ENCODE measurements around the gene NCK1. TPM values are rescaled to one million over a fixed set of nuclear protein-coding genes. Genes with fewer than 3 reads are reported as not detected.

Gene NCK1
- total and polyA plus RNA-seq, 2 of the 13 experiments (the other 11 are each of a cell fraction or from before 2014, with no cell fraction given): 14.7 to 30.4 TPM

GRCh38 chr3:136831461-136831860 is 30.5 kb upstream of the NCK1 start:
- FAIRE-seq (no peak), DNase-seq (ENCODE audit: low spot score) (no peak), ATAC-seq (no peak)
- peaks cover 42% of the 10 kb centered on the region for H3K79me2 ChIP-seq (ENCODE audit: insufficient read depth, low read length)
- H2AFZ ChIP-seq (ENCODE audit: low read length): no peak overlapping the region
- in situ Hi-C loops (cut with HindIII; ENCODE audit: extremely low pct_ligation_motif_present, low pct_unique_long_range_greater_than_20kb) (no loop called here), intact Hi-C loops (cut with micrococcal nuclease; ENCODE audit: unreplicated experiment) (no loop called here)
- H3K27ac ChIP-seq (ENCODE audit: extremely low read length, insufficient read depth, low read length): no peak overlapping the region
- 64% methylated on average over 1 of the region's 1 CpG for WGBS (ENCODE audit: low lambda C conversion rate)
- H3K36me3 ChIP-seq (replicated peaks in 1 of 2; ENCODE audit: control insufficient read depth in 1 of 2, insufficient read depth in 2 of 2, low read length in 2 of 2): no peaks in the 10 kb centered on the region
- POLR2A ChIA-PET: interaction anchor here (1.3 kb wide), 1 partner anchor 30 kb away, joined by 4 read pairs; the partner anchor contains the start of gene NCK1
- H3K4me1 ChIP-seq (ENCODE audit: insufficient read depth, low read length): no peaks in the 10 kb centered on the region
- H3K27me3 ChIP-seq (ENCODE audit: control insufficient read depth in 1 of 2, insufficient read depth in 2 of 2, low read length in 2 of 2): no peaks in the 10 kb centered on the region
- CTCF ChIA-PET (ENCODE audit: low intra/inter-chr PET ratio, low total read pairs): no interaction called here
- H3K9me3 ChIP-seq (ENCODE audit: low read length): no peaks in the 10 kb centered on the region
- H4K20me1 ChIP-seq (ENCODE audit: insufficient read depth, low read length): no peaks in the 10 kb centered on the region
- H3K4me3 ChIP-seq (replicated peaks in 1 of 3; ENCODE audit: insufficient read depth in 1 of 3, low read depth in 2 of 3, low read length in 3 of 3): no peak overlapping the region
- no peak overlapping the region for H3K4me2 ChIP-seq (ENCODE audit: low read depth, low read length)
- no TSS peak for BruUV-seq (replicated peaks)
- no peak overlapping the region for H3K9ac ChIP-seq (ENCODE audit: insufficient read depth, low read depth, low read length)
- TF ChIP-seq TCF7L2 (IDR thresholded peaks at IDR 0.05; ENCODE audit: low read depth, low read length) (no peak), GZF1 (CRISPR knock-in tag; IDR thresholded peaks at IDR 0.05) (no peak), TFE3 (CRISPR knock-in tag; IDR thresholded peaks at IDR 0.05) (no peak), MZF1 (CRISPR knock-in tag; IDR thresholded peaks at IDR 0.05; ENCODE audit: borderline replicate concordance) (no peak), HNF4G (IDR thresholded peaks at IDR 0.05; ENCODE audit: borderline replicate concordance, low read depth, low read length) (no peak), HNF4G (CRISPR knock-in tag; IDR thresholded peaks at IDR 0.05; ENCODE audit: borderline replicate concordance, low read depth) (no peak), ZBTB7A (CRISPR knock-in tag; IDR thresholded peaks at IDR 0.05) (no peak), ZKSCAN8 (CRISPR knock-in tag; IDR thresholded peaks at IDR 0.05; ENCODE audit: borderline replicate concordance) (no peak), ZNF747 (CRISPR knock-in tag; IDR thresholded peaks at IDR 0.05; ENCODE audit: borderline replicate concordance) (no peak), ZNF709 (CRISPR knock-in tag; IDR thresholded peaks at IDR 0.05) (no peak), FOXO1 (CRISPR knock-in tag; IDR thresholded peaks at IDR 0.05) (no peak), ZNF253 (CRISPR knock-in tag; IDR thresholded peaks at IDR 0.05; ENCODE audit: borderline replicate concordance) (no peak), FOXK1 (CRISPR knock-in tag; IDR thresholded peaks at IDR 0.05; ENCODE audit: borderline replicate concordance, low read depth) (no peak), ZBTB2 (CRISPR knock-in tag; IDR thresholded peaks at IDR 0.05; ENCODE audit: low read depth) (no peak), MTF1 (CRISPR knock-in tag; IDR thresholded peaks at IDR 0.05) (no peak)
